Measurements from ENCODE around the gene MLLT10. TPM values are rescaled to one million over a fixed set of nuclear protein-coding genes. Genes with fewer than 3 reads are reported as not detected.
A peak's percentile ranks its signal among the peaks of the same experiment; 100 is the strongest.

MLLT10 gene
- total RNA-seq, 1 experiment from 2014 or later: 72.3 TPM

GRCh38 chr10:21751341-21752310 is 217.6 kb downstream of the MLLT10 start:
- no peak overlapping the region for H2BK15ac ChIP-seq (ENCODE audit: low read depth, low read length)
- H2BK12ac ChIP-seq (ENCODE audit: insufficient read length, low read depth, low read length): peak overlapping the region; percentile 98
- H3K4me2 ChIP-seq (ENCODE audit: insufficient read depth, insufficient read length, low read length): peak overlapping the region; percentile 28
- no peaks in the 10 kb centered on the region for H3K9me3 ChIP-seq (ENCODE audit: control insufficient read depth, low read depth, low read length)
- peaks cover 6 to 11% (median 8%) of the 10 kb centered on the region in 3 experiments for H3K36me3 Mint-ChIP-seq (ENCODE audit: insufficient read depth in 1 of 3, low read depth in 3 of 3)
- peak overlapping the region; percentile 21 to 22; a peak in 4 of 5 replicates for H3K4me3 Mint-ChIP-seq
- no peaks in the 10 kb centered on the region for H3K79me2 ChIP-seq (ENCODE audit: insufficient read depth, low read length)
- H3K9ac ChIP-seq (ENCODE audit: extremely low read depth, insufficient read length, low read length): peak overlapping the region; percentile 47
- H3K56ac ChIP-seq (ENCODE audit: insufficient read length, low read depth, low read length): no peak overlapping the region
- peak overlapping the region; percentile 94 for H3K18ac ChIP-seq (ENCODE audit: insufficient read length, low read depth, low read length)
- H3K4ac ChIP-seq (ENCODE audit: low read depth, low read length): peak overlapping the region; percentile 94
- no peaks in the 10 kb centered on the region for H3K27me3 ChIP-seq (ENCODE audit: insufficient read depth, low read length)
- H3K23ac ChIP-seq (ENCODE audit: insufficient read length, low read depth, low read length): no peak overlapping the region
- H2BK5ac ChIP-seq (ENCODE audit: insufficient read length, low read length): peak overlapping the region; percentile 94
- H2AK5ac ChIP-seq (ENCODE audit: insufficient read length, low read length): peak overlapping the region; percentile 55
- H3T11ph ChIP-seq (ENCODE audit: low read length): peak overlapping the region; percentile 86
- H3K14ac ChIP-seq (ENCODE audit: insufficient read depth, low read length): peak overlapping the region; percentile 97
- DNase-seq: peak; percentile 88
- H4K20me1 ChIP-seq (ENCODE audit: control insufficient read depth, insufficient read depth, insufficient read length): no peaks in the 10 kb centered on the region
- peak overlapping the region; percentile 99 for H2BK120ac ChIP-seq (ENCODE audit: low read depth, low read length, poor library complexity, severe bottlenecking)
- peak overlapping the region; percentile 77 for H4K5ac ChIP-seq (ENCODE audit: insufficient read length, low read depth, low read length)
- H3K23me2 ChIP-seq (ENCODE audit: insufficient read length, low read depth, low read length, poor library complexity, severe bottlenecking): no peaks in the 10 kb centered on the region
- H2AFZ ChIP-seq (ENCODE audit: low read length): no peak overlapping the region
- no peaks in the 10 kb centered on the region for H3K79me1 ChIP-seq (ENCODE audit: insufficient read depth, low read depth, low read length, poor library complexity, severe bottlenecking)
- H3K27ac ChIP-seq (ENCODE audit: insufficient read length, low read depth, low read length): peak overlapping the region; percentile 97
- no peak overlapping the region for H4K8ac ChIP-seq (replicated peaks; ENCODE audit: insufficient read length, low read depth, low read length)
- TF ChIP-seq, protein P1, sequence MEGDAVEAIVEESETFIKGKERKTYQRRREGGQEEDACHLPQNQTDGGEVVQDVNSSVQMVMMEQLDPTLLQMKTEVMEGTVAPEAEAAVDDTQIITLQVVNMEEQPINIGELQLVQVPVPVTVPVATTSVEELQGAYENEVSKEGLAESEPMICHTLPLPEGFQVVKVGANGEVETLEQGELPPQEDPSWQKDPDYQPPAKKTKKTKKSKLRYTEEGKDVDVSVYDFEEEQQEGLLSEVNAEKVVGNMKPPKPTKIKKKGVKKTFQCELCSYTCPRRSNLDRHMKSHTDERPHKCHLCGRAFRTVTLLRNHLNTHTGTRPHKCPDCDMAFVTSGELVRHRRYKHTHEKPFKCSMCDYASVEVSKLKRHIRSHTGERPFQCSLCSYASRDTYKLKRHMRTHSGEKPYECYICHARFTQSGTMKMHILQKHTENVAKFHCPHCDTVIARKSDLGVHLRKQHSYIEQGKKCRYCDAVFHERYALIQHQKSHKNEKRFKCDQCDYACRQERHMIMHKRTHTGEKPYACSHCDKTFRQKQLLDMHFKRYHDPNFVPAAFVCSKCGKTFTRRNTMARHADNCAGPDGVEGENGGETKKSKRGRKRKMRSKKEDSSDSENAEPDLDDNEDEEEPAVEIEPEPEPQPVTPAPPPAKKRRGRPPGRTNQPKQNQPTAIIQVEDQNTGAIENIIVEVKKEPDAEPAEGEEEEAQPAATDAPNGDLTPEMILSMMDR (conservative IDR thresholded peaks at IDR 0.05): no peak
- peaks cover 15% of the 10 kb centered on the region; the same call in 1 of the 2 replicates for H3K4me1 ChIP-seq (ENCODE audit: insufficient read depth, low read length)
- H3K27me3 Mint-ChIP-seq (ENCODE audit: low read depth): no peaks in the 10 kb centered on the region; the same call in 1 of the 2 replicates
- peaks cover 67 to 77% of the 10 kb centered on the region in 2 experiments for H3K4me1 Mint-ChIP-seq
- H3K9me3 Mint-ChIP-seq: no peaks in the 10 kb centered on the region; a peak in 1 of 5 replicates
- peak overlapping the region; percentile 79 for H4K91ac ChIP-seq (ENCODE audit: insufficient read length, low read depth, low read length)
- H3K27ac Mint-ChIP-seq: peak overlapping the region; percentile 95 to 98 (median 96)
- no CpG with 5 or more reads among the region's 26 CpGs for WGBS (ENCODE audit: extremely low coverage, insufficient read length, low lambda C conversion rate)
- peak overlapping the region; percentile 83 for H2BK20ac ChIP-seq (ENCODE audit: low read depth, low read length, poor library complexity, severe bottlenecking)
